CD4-positive, alpha-beta T cell treated with Interleukin-15 for 4 hours (primary cell): ENCODE data around the gene KAT2A.
A peak's percentile ranks its signal among the peaks of the same experiment; 100 is the strongest.

Experiments used
- DNase-seq: peaks from one replicate; pipeline ENCODE4 v3.0.0-alpha.2; 2020; ENCODE audit warnings: low spot score

The KAT2A gene

GRCh38 chr17:42094375-42095069 is 26.6 kb downstream of the KAT2A start:
- DNase-seq, result no peak

DNA sequence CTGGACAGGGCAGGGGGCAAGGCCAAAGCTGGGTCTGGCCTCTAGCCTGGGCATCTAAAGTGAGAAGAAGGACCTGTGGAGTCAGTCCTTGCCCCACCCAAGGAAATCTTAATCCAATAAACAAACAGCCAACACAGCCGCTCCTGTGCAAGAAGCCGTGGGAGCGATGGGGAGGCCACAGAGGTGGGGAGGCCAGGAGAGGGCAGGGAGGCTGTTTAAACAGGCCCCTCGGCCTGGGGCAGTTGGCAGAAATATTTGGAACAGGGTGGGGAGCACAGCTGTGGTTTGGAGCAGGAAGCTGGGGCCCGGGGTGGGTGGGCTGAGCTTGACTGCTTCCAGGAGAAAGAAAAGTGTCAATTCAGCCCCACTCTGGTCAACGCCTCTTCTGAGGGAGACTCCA is 28.2 kb downstream of the KAT2A start:
- no peak for DNase-seq

DNA sequence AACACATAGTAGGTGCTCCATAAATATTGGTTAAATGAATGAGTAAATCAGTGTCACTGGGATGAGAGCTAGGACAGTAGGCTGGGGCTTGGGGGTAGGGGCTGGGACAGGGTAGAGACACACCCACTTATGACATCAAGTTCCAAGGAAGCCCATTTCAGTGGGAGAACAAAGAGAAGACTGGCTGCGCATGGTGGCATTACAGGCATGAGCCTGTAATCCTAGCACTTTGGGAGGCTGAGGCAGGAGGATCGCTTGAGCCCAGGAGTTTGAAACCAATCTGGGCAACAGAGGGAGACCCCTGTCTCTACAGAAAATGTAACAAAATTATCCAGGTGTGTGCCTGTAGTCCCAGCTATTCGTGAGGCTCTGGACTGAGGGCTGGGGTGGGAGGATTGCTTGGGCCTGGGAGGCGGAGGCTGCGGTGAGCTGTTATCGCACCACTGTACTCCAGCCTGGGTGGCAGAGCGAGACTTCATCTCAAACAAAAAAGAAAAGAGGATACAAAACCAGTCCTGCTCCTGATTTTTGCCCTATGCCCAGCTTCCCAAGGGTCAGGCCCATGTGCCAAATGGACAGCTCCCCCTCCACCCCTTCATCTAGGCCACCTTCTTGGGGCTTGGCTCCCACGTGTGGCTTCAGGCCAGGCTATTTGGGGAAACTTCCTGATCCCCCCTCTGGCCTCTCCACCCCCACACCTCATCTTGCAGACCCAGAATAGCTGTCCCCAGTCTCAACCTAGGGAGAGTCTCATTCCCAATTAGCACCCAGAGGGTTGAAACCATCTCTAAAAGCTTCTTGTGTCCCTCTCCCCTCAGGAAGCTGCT is 30.0 kb downstream of the KAT2A start:
- DNase-seq, result no peak

- no peak for DNase-seq
Observed at GRCh38 chr17:42088736-42089135, 32.4 kb downstream of the KAT2A start.

- no peak for DNase-seq
Observed at GRCh38 chr17:42087736-42088705, 33.1 kb downstream of the KAT2A start.

DNA sequence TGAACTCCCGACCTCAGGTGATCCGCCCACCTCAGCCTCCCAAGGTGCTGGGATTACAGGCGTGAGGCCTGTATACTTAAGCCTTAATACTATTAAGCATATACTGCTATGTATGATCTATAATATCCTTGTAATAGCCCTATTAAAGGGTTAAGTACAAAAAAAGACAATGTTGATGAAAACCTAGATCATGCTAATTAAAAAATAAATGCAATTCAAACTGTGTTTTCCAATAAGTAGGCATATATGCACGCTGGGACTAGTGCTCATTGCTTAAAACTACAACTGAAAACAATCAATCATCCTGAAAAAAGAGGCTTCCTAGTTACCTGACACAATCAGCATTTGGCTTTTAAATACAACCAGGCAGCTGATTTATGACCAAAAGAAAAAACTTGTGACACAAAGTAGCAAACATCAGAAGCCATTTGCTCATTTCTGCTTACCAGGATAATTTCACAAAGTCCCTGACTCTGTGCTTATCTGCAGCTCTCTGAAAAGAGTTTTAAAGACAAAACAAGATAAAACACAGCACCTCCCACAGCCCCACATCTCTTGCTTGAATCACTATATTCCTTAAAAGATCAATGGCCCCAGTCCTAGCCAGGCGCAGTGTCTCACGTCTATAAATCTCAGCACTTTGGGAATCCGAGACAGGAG is 34.0 kb downstream of the KAT2A start:
- no peak for DNase-seq

- no peak for DNase-seq
Observed at GRCh38 chr17:42081516-42082129, 39.5 kb downstream of the KAT2A start.

DNA sequence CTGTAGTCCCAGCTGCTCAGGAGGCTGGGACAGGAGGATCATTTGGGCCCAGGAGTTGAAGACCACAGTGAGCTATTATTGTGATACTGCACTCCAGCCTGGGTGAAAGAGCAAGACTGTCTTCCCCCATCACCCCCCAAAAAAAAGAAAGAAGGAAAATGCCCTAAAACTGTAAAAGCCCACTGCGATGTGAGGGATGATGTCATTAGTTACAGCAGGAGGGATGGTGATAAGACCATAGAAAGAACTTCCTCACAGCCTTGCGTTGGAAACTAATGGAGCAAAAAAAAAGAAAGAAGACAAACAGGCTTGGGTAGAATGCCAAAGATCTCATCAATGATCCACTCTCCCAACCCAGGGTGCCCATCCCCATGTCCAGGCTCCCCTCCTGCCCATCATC is 41.6 kb downstream of the KAT2A start:
- DNase-seq, result no peak

- no peak for DNase-seq
Observed at GRCh38 chr17:42078396-42079043, 42.6 kb downstream of the KAT2A start.

DNA sequence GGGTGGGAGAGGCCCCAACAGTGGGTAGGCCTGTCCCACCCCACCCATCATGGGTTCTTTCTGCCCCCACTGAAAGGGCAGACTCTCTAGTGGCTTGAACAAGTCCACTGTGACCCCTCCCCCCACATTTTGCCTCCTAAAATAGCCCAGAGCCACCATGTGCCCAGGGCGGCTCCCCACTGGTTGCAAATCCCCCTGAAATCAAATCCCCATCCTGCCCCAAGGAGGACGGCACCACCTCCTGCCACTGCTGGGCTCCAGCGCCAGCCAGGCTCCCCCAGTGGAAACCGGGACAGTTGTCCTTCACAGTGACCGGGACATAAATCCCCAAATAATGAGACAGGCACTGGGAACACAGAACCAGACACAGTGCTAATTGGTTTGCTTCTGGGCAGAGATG is 43.4 kb downstream of the KAT2A start:
- no peak for DNase-seq

- no peak for DNase-seq
Observed at GRCh38 chr17:42076797-42077559, 44.2 kb downstream of the KAT2A start.

DNA sequence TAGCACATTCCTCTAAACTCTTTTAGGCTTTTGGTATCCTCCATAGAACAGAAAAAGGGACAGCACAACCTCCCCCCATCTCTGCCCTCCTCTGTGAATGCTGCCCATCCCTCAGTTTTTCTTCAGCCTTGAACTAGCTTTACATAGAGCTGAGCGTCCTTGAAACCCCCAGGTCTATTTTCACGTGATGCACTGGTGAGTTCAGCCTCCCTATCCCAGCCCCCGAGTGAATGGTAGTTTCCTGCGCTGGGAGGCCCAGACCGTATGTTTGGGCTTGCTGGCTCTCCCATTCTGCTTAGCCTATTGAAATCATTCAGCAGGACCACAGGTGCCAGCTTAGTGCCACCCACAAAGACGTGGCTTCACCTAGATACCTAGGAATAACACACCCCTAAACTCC is 45.4 kb downstream of the KAT2A start:
- no peak for DNase-seq

DNA sequence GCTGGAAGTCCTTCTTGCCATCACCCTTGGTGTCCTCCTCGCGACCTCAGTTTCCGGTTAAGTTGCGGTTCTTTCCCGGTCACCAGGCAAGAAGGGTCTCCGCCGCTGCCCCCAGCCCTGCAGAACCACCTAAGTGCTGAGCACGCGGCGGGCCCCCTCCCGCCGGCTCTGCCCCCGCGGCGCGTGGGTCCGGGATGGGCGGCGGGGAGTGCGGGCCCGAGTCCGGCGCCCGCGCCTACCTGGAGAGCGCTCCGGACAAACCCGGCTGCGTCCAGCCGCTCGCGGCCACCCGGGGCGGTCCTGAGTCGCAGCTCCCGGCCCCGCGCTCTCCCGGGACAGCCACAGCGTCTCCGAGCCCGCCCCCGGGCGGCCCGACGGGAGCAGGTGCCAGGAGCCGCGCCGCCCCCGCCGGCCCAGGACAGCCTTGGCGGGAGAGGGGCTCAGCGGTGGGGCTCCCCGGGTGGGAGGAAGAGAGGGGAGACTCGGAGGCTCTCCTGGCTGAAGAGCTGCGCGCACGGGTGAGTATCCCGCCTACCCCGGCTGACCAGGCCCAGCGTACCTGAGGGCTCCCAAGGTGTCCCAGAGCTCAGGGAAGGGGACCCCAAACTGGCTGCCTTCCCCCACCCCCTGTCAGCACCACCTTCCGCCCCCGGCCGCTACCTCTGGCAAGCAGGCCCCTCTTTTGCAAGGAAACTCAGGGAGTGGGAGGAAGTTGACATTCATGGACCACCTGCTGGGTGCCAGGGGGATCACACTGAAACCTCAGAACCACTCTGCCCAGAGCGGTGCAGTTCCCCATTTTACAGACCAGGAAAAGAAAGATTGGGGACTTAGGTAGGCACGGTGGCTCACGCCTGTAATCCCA is 48.6 kb downstream of the KAT2A start:
- DNase-seq, result no peak

GRCh38 chr17:42071810-42072209 is 49.4 kb downstream of the KAT2A start:
- DNase-seq, result no peak

- no peak for DNase-seq
Observed at GRCh38 chr17:42068979-42069378, 52.2 kb downstream of the KAT2A start.

- peak; percentile 73 for DNase-seq
Observed at GRCh38 chr17:42067371-42068091, 53.6 kb downstream of the KAT2A start.

DNA sequence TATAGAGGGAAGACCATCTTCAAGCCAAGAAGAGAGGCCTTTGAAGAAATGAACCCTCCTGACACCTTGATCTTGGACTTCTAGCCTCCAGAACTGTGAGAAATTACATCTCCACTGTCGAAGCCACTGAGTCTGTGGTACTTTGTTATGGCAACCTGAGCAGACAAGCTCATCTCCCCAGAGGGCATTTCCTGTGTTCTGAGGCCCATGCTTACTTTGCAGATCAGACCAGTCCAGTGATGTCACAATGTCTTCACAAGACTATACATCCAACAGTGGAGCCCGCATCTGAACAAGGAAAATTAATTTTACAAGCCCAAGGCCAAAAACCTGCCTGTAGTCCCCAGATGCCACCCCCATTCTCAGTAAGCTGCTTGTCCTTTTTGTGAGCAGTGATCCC is 56.0 kb downstream of the KAT2A start:
- no peak for DNase-seq
